Large intestine (tissue), 3 donors: Measurements from ENCODE around the gene PXN. TPM values are rescaled to one million over a fixed set of nuclear protein-coding genes. Genes with fewer than 3 reads are reported as not detected.

Experiments used
- DNase-seq, 2 donors: peaks; one replicate each; pipeline versions ENCODE4 v3.0.0 to v3.0.0-alpha.2; 2013
- H3K27ac ChIP-seq: one replicate; pipeline ENCODE4 v1.5.1; 2013; ENCODE audit warnings: low read length
- H3K27me3 ChIP-seq: 2 replicates; pipeline ENCODE4 v1.6.1; 2013; ENCODE audit warnings: low read length; ENCODE audit not compliant: control insufficient read depth, insufficient read depth
- H3K36me3 ChIP-seq: 2 replicates; pipeline ENCODE4 v1.6.1; 2013; ENCODE audit warnings: low read length; ENCODE audit not compliant: control insufficient read depth, insufficient read depth
- H3K4me1 ChIP-seq: one replicate; pipeline ENCODE4 v1.6.1; 2013; ENCODE audit warnings: low read length; ENCODE audit not compliant: control insufficient read depth, insufficient read depth
- H3K4me3 ChIP-seq: one replicate; pipeline ENCODE4 v1.5.1; 2013; ENCODE audit warnings: low read length
- H3K9me3 ChIP-seq: one replicate; pipeline ENCODE4 v1.6.1; 2013; ENCODE audit warnings: mild to moderate bottlenecking, low read depth, low read length, moderate library complexity; ENCODE audit not compliant: control insufficient read depth
- WGBS: methylation state at CpG from one replicate; pipeline ENCODE4 v1.1.5; 2013; ENCODE audit warnings: low lambda C conversion rate; ENCODE audit not compliant: insufficient coverage; 5-methylcytosine and 5-hydroxymethylcytosine counted together
- polyA plus RNA-seq: library from polyadenylated mRNA; unstranded; fragments of 120-200 nt; gene quantifications from one replicate; pipeline ENCODE4 v1.2.1, GENCODE V29; 2013

PXN gene
- polyA plus RNA-seq, 1 donor: 118 TPM

GRCh38 chr12:120170631-120171030, 94.9 kb downstream of the PXN start:
- H3K9me3 ChIP-seq: no peaks in the 10 kb centered on the region
- no peaks in the 10 kb centered on the region for H3K4me1 ChIP-seq
- no peak overlapping the region for H3K27ac ChIP-seq
- H3K36me3 ChIP-seq: peaks cover 73% of the 10 kb centered on the region
- H3K4me3 ChIP-seq: no peak overlapping the region
- H3K27me3 ChIP-seq: no peaks in the 10 kb centered on the region
- WGBS: no CpG with 5 or more reads among the region's 7 CpGs
- DNase-seq: no peak

- no CpG with 5 or more reads among the region's 2 CpGs for WGBS
- H3K9me3 ChIP-seq: no peaks in the 10 kb centered on the region
- DNase-seq: no peak
- H3K4me1 ChIP-seq: no peaks in the 10 kb centered on the region
- H3K27me3 ChIP-seq: no peaks in the 10 kb centered on the region
- peaks cover 70% of the 10 kb centered on the region for H3K36me3 ChIP-seq
- no peak overlapping the region for H3K27ac ChIP-seq
- no peak overlapping the region for H3K4me3 ChIP-seq
Observed at GRCh38 chr12:120169946-120170345, 95.6 kb downstream of the PXN start.

GRCh38 chr12:120168337-120168736, 97.2 kb downstream of the PXN start:
- H3K9me3 ChIP-seq: no peaks in the 10 kb centered on the region
- no peak overlapping the region for H3K27ac ChIP-seq
- no CpG with 5 or more reads among the region's 4 CpGs for WGBS
- H3K4me3 ChIP-seq: no peak overlapping the region
- no peaks in the 10 kb centered on the region for H3K4me1 ChIP-seq
- peaks cover 69% of the 10 kb centered on the region for H3K36me3 ChIP-seq
- no peaks in the 10 kb centered on the region for H3K27me3 ChIP-seq
- no peak for DNase-seq

GRCh38 chr12:120167529-120168095, 97.9 kb downstream of the PXN start:
- no peaks in the 10 kb centered on the region for H3K27me3 ChIP-seq
- H3K27ac ChIP-seq: no peak overlapping the region
- H3K36me3 ChIP-seq: peaks cover 69% of the 10 kb centered on the region
- no peak overlapping the region for H3K4me3 ChIP-seq
- DNase-seq: no peak
- H3K9me3 ChIP-seq: no peaks in the 10 kb centered on the region
- 100% methylated on average over 2 of the region's 6 CpGs for WGBS
- no peaks in the 10 kb centered on the region for H3K4me1 ChIP-seq

- H3K9me3 ChIP-seq: no peaks in the 10 kb centered on the region
- no peak overlapping the region for H3K27ac ChIP-seq
- H3K36me3 ChIP-seq: peaks cover 78% of the 10 kb centered on the region
- no peak for DNase-seq
- H3K4me1 ChIP-seq: no peaks in the 10 kb centered on the region
- WGBS: no CpG with 5 or more reads among the region's 11 CpGs
- no peaks in the 10 kb centered on the region for H3K27me3 ChIP-seq
- H3K4me3 ChIP-seq: no peak overlapping the region
Observed at GRCh38 chr12:120164293-120164692, 101.2 kb downstream of the PXN start.

- WGBS: no CpG with 5 or more reads among the region's 8 CpGs
- Histone ChIP-seq H3K4me3 (no peak overlapping the region), H3K4me1 (no peaks in the 10 kb centered on the region), H3K27ac (no peak overlapping the region), H3K9me3 (no peaks in the 10 kb centered on the region), H3K27me3 (no peaks in the 10 kb centered on the region), H3K36me3 (peaks cover 80% of the 10 kb centered on the region)
- DNase-seq: no peak
Observed at GRCh38 chr12:120162763-120163162, 102.8 kb downstream of the PXN start.

GRCh38 chr12:120161852-120162251, 103.7 kb downstream of the PXN start:
- Histone ChIP-seq H3K36me3 (peaks cover 80% of the 10 kb centered on the region), H3K9me3 (no peaks in the 10 kb centered on the region), H3K4me3 (no peak overlapping the region), H3K27ac (no peak overlapping the region), H3K27me3 (no peaks in the 10 kb centered on the region), H3K4me1 (no peaks in the 10 kb centered on the region)
- WGBS: no CpG with 5 or more reads among the region's 11 CpGs
- no peak for DNase-seq

Other genes with a start within 250 kb of the PXN start
- gene RAB35, start 149.0 kb downstream of the PXN start, polyA plus RNA-seq: 29.4 TPM
- 51.0 TPM for gene GCN1, start 71.0 kb downstream of the PXN start, polyA plus RNA-seq
- gene RPLP0, start 64.6 kb downstream of the PXN start, polyA plus RNA-seq: 3,198 TPM
- gene RNU4-2, start 26.2 kb upstream of the PXN start, polyA plus RNA-seq: not detected
- not detected for gene RNU4-1, start 27.5 kb upstream of the PXN start, polyA plus RNA-seq
- gene SIRT4, start 36.6 kb upstream of the PXN start, polyA plus RNA-seq: 3.2 TPM
- gene PLA2G1B, start 62.0 kb upstream of the PXN start, polyA plus RNA-seq: 0.79 TPM
- 8.2 TPM for gene MSI1, start 103.4 kb upstream of the PXN start, polyA plus RNA-seq
- 402 TPM for gene COX6A1, start 172.4 kb upstream of the PXN start, polyA plus RNA-seq
- gene TRIAP1, start 180.7 kb upstream of the PXN start, polyA plus RNA-seq: 32.7 TPM
- gene GATC, start 180.7 kb upstream of the PXN start, polyA plus RNA-seq: 34.8 TPM
- 138 TPM for gene SRSF9, start 204.0 kb upstream of the PXN start, polyA plus RNA-seq
- gene DYNLL1, start 230.4 kb upstream of the PXN start, polyA plus RNA-seq: 377 TPM